Neural progenitor cell (in vitro differentiated cells): ENCODE measurements around the gene PPP1R18.

Source experiments
- EZH2 ChIP-seq: fragments of 200-600 bp; sonication (generic); IDR thresholded peaks from 2 replicates; pipeline ENCODE4 v1.6.1; 2017; ENCODE audit warnings: antibody characterized with exemption, mild to moderate bottlenecking, moderate library complexity
- TF ChIP-seq, protein P1 (sequence below): fragments of 200-600 bp; sonication (generic); IDR thresholded peaks from 2 replicates; pipeline ENCODE4 v1.5.1; 2017; ENCODE audit warnings: antibody characterized with exemption, mild to moderate bottlenecking

DNA sequence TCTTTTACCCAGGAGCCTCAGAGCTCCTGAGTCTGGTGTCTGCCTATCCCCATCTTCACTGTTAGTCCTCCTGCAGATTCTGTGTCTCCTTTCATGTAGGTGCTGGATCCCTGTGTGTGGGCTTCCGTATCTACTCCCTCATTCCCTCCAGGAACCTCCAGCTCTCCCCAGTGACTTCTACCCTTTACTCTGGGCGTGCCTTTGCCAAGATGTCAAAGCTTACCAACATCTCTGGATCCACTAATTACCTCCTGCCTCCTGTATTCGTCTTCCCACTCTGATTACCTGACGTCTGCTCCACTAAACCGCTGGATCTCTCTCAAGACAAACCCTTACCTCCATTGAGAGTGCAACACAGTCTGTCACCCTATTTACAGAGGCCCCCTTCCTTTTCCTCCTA, 41.7 kb downstream of the PPP1R18 start:
- TF ChIP-seq, protein P1, sequence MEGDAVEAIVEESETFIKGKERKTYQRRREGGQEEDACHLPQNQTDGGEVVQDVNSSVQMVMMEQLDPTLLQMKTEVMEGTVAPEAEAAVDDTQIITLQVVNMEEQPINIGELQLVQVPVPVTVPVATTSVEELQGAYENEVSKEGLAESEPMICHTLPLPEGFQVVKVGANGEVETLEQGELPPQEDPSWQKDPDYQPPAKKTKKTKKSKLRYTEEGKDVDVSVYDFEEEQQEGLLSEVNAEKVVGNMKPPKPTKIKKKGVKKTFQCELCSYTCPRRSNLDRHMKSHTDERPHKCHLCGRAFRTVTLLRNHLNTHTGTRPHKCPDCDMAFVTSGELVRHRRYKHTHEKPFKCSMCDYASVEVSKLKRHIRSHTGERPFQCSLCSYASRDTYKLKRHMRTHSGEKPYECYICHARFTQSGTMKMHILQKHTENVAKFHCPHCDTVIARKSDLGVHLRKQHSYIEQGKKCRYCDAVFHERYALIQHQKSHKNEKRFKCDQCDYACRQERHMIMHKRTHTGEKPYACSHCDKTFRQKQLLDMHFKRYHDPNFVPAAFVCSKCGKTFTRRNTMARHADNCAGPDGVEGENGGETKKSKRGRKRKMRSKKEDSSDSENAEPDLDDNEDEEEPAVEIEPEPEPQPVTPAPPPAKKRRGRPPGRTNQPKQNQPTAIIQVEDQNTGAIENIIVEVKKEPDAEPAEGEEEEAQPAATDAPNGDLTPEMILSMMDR, result no peak
- TF ChIP-seq EZH2, result no peak
